SK-N-MC (cell line): ENCODE data around the gene IRGQ.

Source experiments
- EZH2 ChIP-seq: fragments of 200-600 bp; sonication (generic); IDR thresholded peaks from one replicate; pipeline ENCODE4 v1.6.1; 2017; ENCODE audit warnings: antibody characterized with exemption
- POLR2AphosphoS5 ChIP-seq: IDR thresholded peaks from 2 replicates; pipeline ENCODE4 v1.6.1; 2012; ENCODE audit warnings: mild to moderate bottlenecking, low read depth, low read length, borderline replicate concordance

DNA sequence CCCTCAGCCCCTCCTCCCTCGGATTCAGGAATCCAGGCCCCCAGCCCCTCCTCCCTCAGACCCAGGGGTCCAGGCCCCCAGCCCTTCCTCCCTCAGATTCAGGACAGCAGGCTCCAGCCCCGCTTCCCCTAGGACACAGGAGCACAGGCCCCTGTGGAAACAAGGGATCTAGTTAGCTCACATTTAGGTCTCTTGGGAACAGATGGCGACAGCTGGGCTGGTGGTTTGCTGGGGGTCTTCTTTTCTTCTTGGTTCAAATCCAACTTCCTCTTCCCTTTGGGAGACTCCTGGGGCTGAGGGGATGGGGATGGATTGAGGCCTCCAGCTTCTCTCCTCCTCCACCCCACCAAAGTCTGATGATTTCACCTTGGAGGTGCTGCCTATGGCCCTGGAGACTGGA lies 43.3 kb downstream of the IRGQ start:
- TF ChIP-seq EZH2 (no peak), POLR2AphosphoS5 (no peak)
